Stimulated activated naive CD4-positive, alpha-beta T cell treated with Interleukin-2 at 50 U/mL for 16 hours (primary cell): ENCODE measurements around the gene TCEA2.
A peak's percentile ranks its signal among the peaks of the same experiment; 100 is the strongest.

Experiments
- DNase-seq: peaks from one replicate; lab custom pipeline; 2025; lab: John Stamatoyannopoulos, UW

The TCEA2 gene

GRCh38 chr20:64035933-64036345 is 27.1 kb upstream of the TCEA2 start, which contains the start of gene C20orf204:
Gene C20orf204 (plus strand): TSS chr20:64036182. CDS start chr20:64036324, 142 bp downstream.
- DNase-seq: no peak

- no peak for DNase-seq
Observed at GRCh38 chr20:64036346-64037198, 26.4 kb upstream of the TCEA2 start.

- no peak for DNase-seq
Observed at GRCh38 chr20:64037199-64037497, 25.9 kb upstream of the TCEA2 start.

GRCh38 chr20:64037498-64038213 is 25.3 kb upstream of the TCEA2 start:
- DNase-seq: no peak

- DNase-seq: no peak
Observed at GRCh38 chr20:64038224-64038564, 24.8 kb upstream of the TCEA2 start.

GRCh38 chr20:64038565-64039292 is 24.3 kb upstream of the TCEA2 start:
- DNase-seq: peak; percentile 69

- no peak for DNase-seq
Observed at GRCh38 chr20:64039293-64040160, 23.5 kb upstream of the TCEA2 start.

- DNase-seq: no peak
Observed at GRCh38 chr20:64040231-64041039, 22.6 kb upstream of the TCEA2 start.

- no peak for DNase-seq
Observed at GRCh38 chr20:64041040-64041780, 21.8 kb upstream of the TCEA2 start.

- no peak for DNase-seq
Observed at GRCh38 chr20:64041781-64042053, 21.3 kb upstream of the TCEA2 start.

- no peak for DNase-seq
Observed at GRCh38 chr20:64042054-64042781, 20.8 kb upstream of the TCEA2 start.

- DNase-seq: no peak
Observed at GRCh38 chr20:64043768-64044167, 19.2 kb upstream of the TCEA2 start.

- no peak for DNase-seq
Observed at GRCh38 chr20:64044484-64045247, 18.3 kb upstream of the TCEA2 start.

GRCh38 chr20:64045346-64046011 is 17.5 kb upstream of the TCEA2 start:
- no peak for DNase-seq

- no peak for DNase-seq
Observed at GRCh38 chr20:64047046-64047389, 16.0 kb upstream of the TCEA2 start.

- no peak for DNase-seq
Observed at GRCh38 chr20:64047968-64048401, 15.0 kb upstream of the TCEA2 start.

GRCh38 chr20:64048402-64049044 is 14.5 kb upstream of the TCEA2 start:
- DNase-seq: no peak
